HepG2 (cell line): ENCODE measurements around the gene STEAP1. TPM values are rescaled to one million over a fixed set of nuclear protein-coding genes. Genes with fewer than 3 reads are reported as not detected.

Experiments used
- HMG20A ChIP-seq: IDR thresholded peaks from 2 replicates; pipeline ENCODE4 v1.6.1; 2016; ENCODE audit warnings: borderline replicate concordance
- KAT7 ChIP-seq: IDR thresholded peaks from 2 replicates; pipeline ENCODE4 v1.6.1; 2018; ENCODE audit warnings: borderline replicate concordance, missing compliant biosample characterization
- PITX1 ChIP-seq: sonication (generic); formaldehyde crosslinking; IDR thresholded peaks from 2 replicates; pipeline ENCODE4 v1.5.1; 2020; ENCODE audit warnings: mild to moderate bottlenecking, missing genetic modification reagents
- SATB2 ChIP-seq: sonication (generic); formaldehyde crosslinking; IDR thresholded peaks from 2 replicates; pipeline ENCODE4 v1.5.0; 2020; ENCODE audit warnings: missing genetic modification reagents
- TFE3 ChIP-seq: IDR thresholded peaks from 2 replicates; pipeline ENCODE4 v1.6.1; 2016
- TMF1 ChIP-seq: sonication (generic); formaldehyde crosslinking; IDR thresholded peaks from 2 replicates; pipeline ENCODE4 v1.8.1; 2022; ENCODE audit warnings: low read depth, missing genetic modification reagents
- XRCC5 ChIP-seq: fragments of 200-400 bp; formaldehyde crosslinking; optimal IDR thresholded peaks from 2 replicates; pipeline ENCODE3; 2017; ENCODE audit warnings: mild to moderate bottlenecking, low read length
- ZNF274 ChIP-seq: sonication (generic); formaldehyde crosslinking; IDR thresholded peaks from 2 replicates; pipeline ENCODE4 v1.5.1; 2020; ENCODE audit warnings: mild to moderate bottlenecking, missing genetic modification reagents
- ZNF770 ChIP-seq: sonication (generic); formaldehyde crosslinking; IDR thresholded peaks from 2 replicates; pipeline ENCODE4 v1.5.0; 2020; ENCODE audit warnings: mild to moderate bottlenecking, missing genetic modification reagents
- ZSCAN30 ChIP-seq: sonication (generic); formaldehyde crosslinking; IDR thresholded peaks from 2 replicates; pipeline ENCODE4 v1.5.0; 2020; ENCODE audit warnings: mild to moderate bottlenecking, missing genetic modification reagents
- polyA plus RNA-seq, 8 experiments: library from polyadenylated mRNA; depleted of rRNA in 3 of 8; stranded (reverse) in 7 of 8; unstranded in 1 of 8; fragments of >200 nt; fragmentation: Illumina TruSeq in 4 of 8; extraction: Trizol in 4 of 8; gene quantifications; 2 replicates each; pipeline versions ENCODE4 v1.2.1 to v1.2.3, GENCODE V29; 2011 to 2016; ENCODE audit warnings: low read depth in 4 of 8, missing spikeins in 1 of 8, mixed read lengths in 1 of 8; ENCODE audit not compliant: insufficient read depth in 1 of 8
- total RNA-seq, 5 experiments: library from RNA; depleted of rRNA; stranded (reverse); fragments of >200 nt; fragmentation: Illumina TruSeq; extraction: Trizol; gene quantifications; 2 replicates each; pipeline ENCODE4 v1.2.3, GENCODE V29; 2016; ENCODE audit warnings: low read depth in 1 of 5
- TF ChIP-seq, protein P1 (sequence below): sonication (generic); formaldehyde crosslinking; IDR thresholded peaks from 2 replicates; pipeline ENCODE4 v1.4.0; 2020; ENCODE audit warnings: missing genetic modification reagents, borderline replicate concordance
- TF ChIP-seq, protein P2 (sequence below): sonication (generic); formaldehyde crosslinking; IDR thresholded peaks from 2 replicates; pipeline ENCODE4 v1.4.0; 2020; ENCODE audit warnings: missing genetic modification reagents
- TF ChIP-seq, protein P3 (sequence below): IDR thresholded peaks from 2 replicates; pipeline ENCODE4 v1.6.1; 2016; ENCODE audit warnings: missing genetic modification reagents, missing compliant biosample characterization
- TF ChIP-seq, protein P4 (sequence below): sonication (generic); formaldehyde crosslinking; IDR thresholded peaks from 2 replicates; pipeline ENCODE4 v1.4.0; 2020; ENCODE audit warnings: mild to moderate bottlenecking, missing genetic modification reagents

STEAP1 gene
- total and polyA plus RNA-seq, 2 of the 13 experiments (the other 11 are each of a cell fraction or from before 2014, with no cell fraction given): 23.2 to 24.2 TPM

- TF ChIP-seq, protein P1, sequence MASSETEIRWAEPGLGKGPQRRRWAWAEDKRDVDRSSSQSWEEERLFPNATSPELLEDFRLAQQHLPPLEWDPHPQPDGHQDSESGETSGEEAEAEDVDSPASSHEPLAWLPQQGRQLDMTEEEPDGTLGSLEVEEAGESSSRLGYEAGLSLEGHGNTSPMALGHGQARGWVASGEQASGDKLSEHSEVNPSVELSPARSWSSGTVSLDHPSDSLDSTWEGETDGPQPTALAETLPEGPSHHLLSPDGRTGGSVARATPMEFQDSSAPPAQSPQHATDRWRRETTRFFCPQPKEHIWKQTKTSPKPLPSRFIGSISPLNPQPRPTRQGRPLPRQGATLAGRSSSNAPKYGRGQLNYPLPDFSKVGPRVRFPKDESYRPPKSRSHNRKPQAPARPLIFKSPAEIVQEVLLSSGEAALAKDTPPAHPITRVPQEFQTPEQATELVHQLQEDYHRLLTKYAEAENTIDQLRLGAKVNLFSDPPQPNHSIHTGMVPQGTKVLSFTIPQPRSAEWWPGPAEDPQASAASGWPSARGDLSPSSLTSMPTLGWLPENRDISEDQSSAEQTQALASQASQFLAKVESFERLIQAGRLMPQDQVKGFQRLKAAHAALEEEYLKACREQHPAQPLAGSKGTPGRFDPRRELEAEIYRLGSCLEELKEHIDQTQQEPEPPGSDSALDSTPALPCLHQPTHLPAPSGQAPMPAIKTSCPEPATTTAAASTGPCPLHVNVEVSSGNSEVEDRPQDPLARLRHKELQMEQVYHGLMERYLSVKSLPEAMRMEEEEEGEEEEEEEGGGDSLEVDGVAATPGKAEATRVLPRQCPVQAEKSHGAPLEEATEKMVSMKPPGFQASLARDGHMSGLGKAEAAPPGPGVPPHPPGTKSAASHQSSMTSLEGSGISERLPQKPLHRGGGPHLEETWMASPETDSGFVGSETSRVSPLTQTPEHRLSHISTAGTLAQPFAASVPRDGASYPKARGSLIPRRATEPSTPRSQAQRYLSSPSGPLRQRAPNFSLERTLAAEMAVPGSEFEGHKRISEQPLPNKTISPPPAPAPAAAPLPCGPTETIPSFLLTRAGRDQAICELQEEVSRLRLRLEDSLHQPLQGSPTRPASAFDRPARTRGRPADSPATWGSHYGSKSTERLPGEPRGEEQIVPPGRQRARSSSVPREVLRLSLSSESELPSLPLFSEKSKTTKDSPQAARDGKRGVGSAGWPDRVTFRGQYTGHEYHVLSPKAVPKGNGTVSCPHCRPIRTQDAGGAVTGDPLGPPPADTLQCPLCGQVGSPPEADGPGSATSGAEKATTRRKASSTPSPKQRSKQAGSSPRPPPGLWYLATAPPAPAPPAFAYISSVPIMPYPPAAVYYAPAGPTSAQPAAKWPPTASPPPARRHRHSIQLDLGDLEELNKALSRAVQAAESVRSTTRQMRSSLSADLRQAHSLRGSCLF: peak; percentile 82; the same call in 1 of the 2 replicates
- TF ChIP-seq ZNF770: peak; percentile 98
- TF ChIP-seq, protein P2, sequence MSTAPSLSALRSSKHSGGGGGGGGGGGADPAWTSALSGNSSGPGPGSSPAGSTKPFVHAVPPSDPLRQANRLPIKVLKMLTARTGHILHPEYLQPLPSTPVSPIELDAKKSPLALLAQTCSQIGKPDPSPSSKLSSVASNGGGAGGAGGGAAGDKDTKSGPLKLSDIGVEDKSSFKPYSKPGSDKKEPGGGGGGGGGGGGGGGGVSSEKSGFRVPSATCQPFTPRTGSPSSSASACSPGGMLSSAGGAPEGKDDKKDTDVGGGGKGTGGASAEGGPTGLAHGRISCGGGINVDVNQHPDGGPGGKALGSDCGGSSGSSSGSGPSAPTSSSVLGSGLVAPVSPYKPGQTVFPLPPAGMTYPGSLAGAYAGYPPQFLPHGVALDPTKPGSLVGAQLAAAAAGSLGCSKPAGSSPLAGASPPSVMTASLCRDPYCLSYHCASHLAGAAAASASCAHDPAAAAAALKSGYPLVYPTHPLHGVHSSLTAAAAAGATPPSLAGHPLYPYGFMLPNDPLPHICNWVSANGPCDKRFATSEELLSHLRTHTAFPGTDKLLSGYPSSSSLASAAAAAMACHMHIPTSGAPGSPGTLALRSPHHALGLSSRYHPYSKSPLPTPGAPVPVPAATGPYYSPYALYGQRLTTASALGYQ (CRISPR knock-in tag): peak; percentile 64
- TF ChIP-seq, protein P3, sequence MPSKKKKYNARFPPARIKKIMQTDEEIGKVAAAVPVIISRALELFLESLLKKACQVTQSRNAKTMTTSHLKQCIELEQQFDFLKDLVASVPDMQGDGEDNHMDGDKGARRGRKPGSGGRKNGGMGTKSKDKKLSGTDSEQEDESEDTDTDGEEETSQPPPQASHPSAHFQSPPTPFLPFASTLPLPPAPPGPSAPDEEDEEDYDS (CRISPR knock-in tag): peak; percentile 51; the same call in 1 of the 2 replicates
- TF ChIP-seq XRCC5: peak; percentile 23
- TF ChIP-seq, protein P4, sequence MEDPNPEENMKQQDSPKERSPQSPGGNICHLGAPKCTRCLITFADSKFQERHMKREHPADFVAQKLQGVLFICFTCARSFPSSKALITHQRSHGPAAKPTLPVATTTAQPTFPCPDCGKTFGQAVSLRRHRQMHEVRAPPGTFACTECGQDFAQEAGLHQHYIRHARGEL (CRISPR knock-in tag): 0 out of 2 replicates have a peak, but pooled peaks have one; percentile 62
- peak; percentile 84; the same call in 1 of the 2 replicates for TF ChIP-seq TFE3 (CRISPR knock-in tag)
- TF ChIP-seq KAT7 (CRISPR knock-in tag): peak; percentile 93
- TF ChIP-seq HMG20A: 0 out of 2 replicates have a peak, but pooled peaks have one; percentile 40
- 0 out of 2 replicates have a peak, but pooled peaks have one; percentile 30 for TF ChIP-seq ZSCAN30 (CRISPR knock-in tag)
- peak; percentile 71; the same call in 1 of the 2 replicates for TF ChIP-seq SATB2
- TF ChIP-seq TMF1 (CRISPR knock-in tag): peak; percentile 83
- peak; percentile 83 for TF ChIP-seq PITX1 (CRISPR knock-in tag)
- peak; percentile 73; the same call in 1 of the 2 replicates for TF ChIP-seq ZNF274 (CRISPR knock-in tag)
These were observed at the start of gene STEAP1 (continued) for GRCh38 chr7:90153943-90154771.
